HepG2 (cell line): Measurements from ENCODE around the gene CLDN16. TPM values are rescaled to one million over a fixed set of nuclear protein-coding genes. Genes with fewer than 3 reads are reported as not detected.

ENCODE experiments used
- ATAC-seq: fragments of 200-7000 bp; cut with Tn5 transposase; 3 replicates; pipeline ENCODE4 v1.9.1; 2020; ENCODE audit warnings: mild to moderate bottlenecking, moderate library complexity
- BruUV-seq: library from RNA; stranded (reverse); fragments of 400-500 nt; replicated peaks from 2 replicates; lab custom pipeline; 2021; lab: Mats Ljungman, UMichigan
- CTCF ChIA-PET: fragments of 300-600 bp; formaldehyde crosslinking; extraction: SDS; loops from one replicate; lab custom pipeline; 2021; ENCODE audit warnings: low total read pairs, inconsistent platforms, low intra/inter-chr PET ratio; lab: Yijun Ruan, JAX
- POLR2A ChIA-PET: fragments of 350-600 bp; sonication (Branson Sonifier 250); formaldehyde crosslinking; loops from one replicate; lab custom pipeline; 2020; ENCODE audit warnings: antibody characterized with exemption, inconsistent platforms; lab: Yijun Ruan, JAX
- DNase-seq: peaks from one replicate; pipeline ENCODE4 v3.0.0-alpha.2; 2015; ENCODE audit warnings: low spot score
- FAIRE-seq: peaks from 3 replicates; lab custom pipeline; 2011; peaks lifted over from hg19 to GRCh38; lab: Jason Lieb, UNC
- H2AFZ ChIP-seq: one replicate; pipeline ENCODE4 v1.6.1; 2011; ENCODE audit warnings: low read length, inconsistent platforms
- H3K27ac ChIP-seq: fragments of 300-600 bp; 3 replicates; pipeline ENCODE4 v1.8.0; 2011; ENCODE audit warnings: mixed run types, mild to moderate bottlenecking, mixed read lengths, low read length, inconsistent platforms; ENCODE audit not compliant: insufficient read depth; ENCODE audit errors: extremely low read length
- H3K27me3 ChIP-seq, 2 experiments: fragments of 200-600 bp in 1 of 2; 2 replicates in 1 of 2; 3 replicates in 1 of 2; pipeline versions ENCODE4 v1.6.0 to v1.8.0; 2011; ENCODE audit warnings: low read length in 2 of 2, mild to moderate bottlenecking in 2 of 2, moderate library complexity in 2 of 2, inconsistent platforms in 1 of 2; ENCODE audit not compliant: insufficient read depth in 2 of 2, control insufficient read depth in 1 of 2
- H3K36me3 ChIP-seq, 2 experiments: fragments of 200-600 bp in 1 of 2; replicated peaks in 1 of 2; 2 replicates in 1 of 2; 3 replicates in 1 of 2; pipeline versions ENCODE4 v1.5.1 to v1.8.0; 2011; ENCODE audit warnings: low read length in 2 of 2, inconsistent platforms in 1 of 2; ENCODE audit not compliant: insufficient read depth in 2 of 2, control insufficient read depth in 1 of 2
- H3K4me1 ChIP-seq: 2 replicates; pipeline ENCODE4 v1.5.1; 2012; ENCODE audit warnings: low read length, inconsistent platforms; ENCODE audit not compliant: insufficient read depth
- H3K4me2 ChIP-seq: 2 replicates; pipeline ENCODE4 v1.6.0; 2011; ENCODE audit warnings: low read depth, low read length, inconsistent platforms
- H3K4me3 ChIP-seq, 3 experiments: fragments of 200-600 bp in 1 of 3; sonication (generic), shearing (Covaris generic) in 1 of 3; replicated peaks in 1 of 3; 2 replicates each; pipeline ENCODE4 v1.5.1; 2011 to 2016; ENCODE audit warnings: low read length in 3 of 3, inconsistent platforms in 2 of 3, low read depth in 2 of 3, mild to moderate bottlenecking in 2 of 3, control low read depth in 1 of 3, mixed read lengths in 1 of 3; ENCODE audit not compliant: insufficient read depth in 1 of 3
- H3K79me2 ChIP-seq: one replicate; pipeline ENCODE4 v1.6.1; 2011; ENCODE audit warnings: low read length, inconsistent platforms; ENCODE audit not compliant: insufficient read depth
- H3K9ac ChIP-seq: 2 replicates; pipeline ENCODE4 v1.6.0; 2011; ENCODE audit warnings: mild to moderate bottlenecking, low read depth, low read length, inconsistent platforms; ENCODE audit not compliant: insufficient read depth
- H3K9me3 ChIP-seq: 2 replicates; pipeline ENCODE4 v1.5.1; 2012; ENCODE audit warnings: mild to moderate bottlenecking, low read length
- H4K20me1 ChIP-seq: 2 replicates; pipeline ENCODE4 v1.6.0; 2011; ENCODE audit warnings: inconsistent platforms, mild to moderate bottlenecking, low read length, moderate library complexity; ENCODE audit not compliant: insufficient read depth
- CREB3 ChIP-seq: sonication (generic); formaldehyde crosslinking; IDR thresholded peaks from 2 replicates; pipeline ENCODE4 v1.5.0; 2020; ENCODE audit warnings: missing genetic modification reagents
- DMAP1 ChIP-seq: IDR thresholded peaks from 2 replicates; pipeline ENCODE4 v1.6.1; 2016
- GATAD2A ChIP-seq: IDR thresholded peaks from 2 replicates; pipeline ENCODE4 v1.6.1; 2016
- GLI4 ChIP-seq: sonication (generic); formaldehyde crosslinking; IDR thresholded peaks from 2 replicates; pipeline ENCODE4 v1.5.1; 2020; ENCODE audit warnings: missing genetic modification reagents, mild to moderate bottlenecking, moderate library complexity, borderline replicate concordance
- IRF2 ChIP-seq: IDR thresholded peaks from 2 replicates; pipeline ENCODE4 v1.6.1; 2018; ENCODE audit warnings: missing genetic modification reagents, missing compliant biosample characterization
- MXD3 ChIP-seq: IDR thresholded peaks from 2 replicates; pipeline ENCODE4 v1.6.1; 2016; ENCODE audit warnings: mild to moderate bottlenecking, missing biosample characterization, missing genetic modification reagents
- TBL1XR1 ChIP-seq: fragments of 150-350 bp; IDR thresholded peaks from 2 replicates; pipeline ENCODE4 v1.6.1; 2014; ENCODE audit warnings: borderline replicate concordance, low read length; ENCODE audit not compliant: partially characterized antibody
- ZFX ChIP-seq: sonication (generic); formaldehyde crosslinking; IDR thresholded peaks from 2 replicates; pipeline ENCODE4 v1.4.0; 2020; ENCODE audit warnings: mild to moderate bottlenecking, low read depth, missing genetic modification reagents, moderate library complexity
- ZGPAT ChIP-seq: IDR thresholded peaks from 2 replicates; pipeline ENCODE4 v1.6.1; 2016; ENCODE audit warnings: mild to moderate bottlenecking
- WGBS: methylation state at CpG from one replicate; pipeline ENCODE4 v1.1.6; 2017; ENCODE audit warnings: low lambda C conversion rate; 5-methylcytosine and 5-hydroxymethylcytosine counted together
- in situ Hi-C: cut with HindIII; loops from 2 replicates; pipeline ENCODE4 v1.10.0; 2017; ENCODE audit warnings: low pct_unique_long_range_greater_than_20kb; ENCODE audit not compliant: extremely low pct_ligation_motif_present
- intact Hi-C: fragments of 100-400 bp; cut with micrococcal nuclease; formaldehyde crosslinking; loops from one replicate; pipeline ENCODE4 v1.10.0; 2022; ENCODE audit not compliant: unreplicated experiment
- polyA plus RNA-seq, 8 experiments: library from polyadenylated mRNA; depleted of rRNA in 3 of 8; stranded (reverse) in 7 of 8; unstranded in 1 of 8; fragments of >200 nt; fragmentation: Illumina TruSeq in 4 of 8; extraction: Trizol in 4 of 8; gene quantifications; 2 replicates each; pipeline versions ENCODE4 v1.2.1 to v1.2.3, GENCODE V29; 2011 to 2016; ENCODE audit warnings: low read depth in 4 of 8, missing spikeins in 1 of 8, mixed read lengths in 1 of 8; ENCODE audit not compliant: insufficient read depth in 1 of 8
- total RNA-seq, 5 experiments: library from RNA; depleted of rRNA; stranded (reverse); fragments of >200 nt; fragmentation: Illumina TruSeq; extraction: Trizol; gene quantifications; 2 replicates each; pipeline ENCODE4 v1.2.3, GENCODE V29; 2016; ENCODE audit warnings: low read depth in 1 of 5
- TF ChIP-seq, protein P1 (sequence below): sonication (generic); formaldehyde crosslinking; IDR thresholded peaks from 2 replicates; pipeline ENCODE4 v1.8.1; 2023; ENCODE audit warnings: mild to moderate bottlenecking, inconsistent platforms, moderate library complexity, missing genetic modification reagents, borderline replicate concordance
- TF ChIP-seq, protein P2 (sequence below): sonication (generic); formaldehyde crosslinking; conservative IDR thresholded peaks from 2 replicates; pipeline ENCODE4 v1.8.1; 2023; ENCODE audit warnings: missing genetic modification reagents

Gene CLDN16
- total and polyA plus RNA-seq, 2 of the 13 experiments (the other 11 are each of a cell fraction or from before 2014, with no cell fraction given), result 0.13 to 0.24 TPM

DNA sequence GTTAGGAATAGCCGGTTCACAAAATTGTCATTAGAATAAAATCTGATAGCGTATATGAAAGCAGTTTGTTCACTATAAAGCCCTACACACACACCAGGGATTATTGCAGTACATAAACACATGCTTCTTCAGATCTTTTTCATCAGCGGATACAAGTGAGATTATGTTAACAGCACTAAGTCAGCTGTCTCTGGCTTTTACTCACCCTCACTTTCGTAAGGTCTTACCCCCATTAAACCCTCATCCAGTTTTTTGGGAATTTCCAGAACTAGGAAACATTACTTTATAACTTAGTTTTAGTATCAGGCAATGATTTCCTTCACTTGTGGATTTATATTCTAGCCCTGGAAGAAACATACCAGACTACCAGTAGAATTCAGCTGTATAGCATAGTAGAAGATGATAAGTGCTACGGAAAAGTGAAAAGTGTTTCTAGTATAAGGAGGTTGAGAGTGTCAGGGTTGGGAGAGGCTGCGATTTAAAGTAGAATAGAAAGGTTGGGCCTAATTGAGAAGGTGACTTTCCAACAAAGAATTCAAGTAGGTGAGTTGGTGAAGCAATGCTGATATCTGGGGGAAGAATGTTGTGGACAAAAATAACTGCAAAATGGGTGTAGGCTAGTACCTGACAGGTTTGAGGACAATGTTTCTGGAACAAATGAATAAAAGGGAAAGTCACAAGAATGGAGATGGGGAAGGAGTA, 39.0 kb downstream of the CLDN16 start:
- H2AFZ ChIP-seq, result no peak overlapping the region
- intact Hi-C loops, result no loop called here
- in situ Hi-C loops, result no loop called here
- no peak overlapping the region for H3K4me2 ChIP-seq
- POLR2A ChIA-PET, result no interaction called here
- no peak overlapping the region for H3K4me3 ChIP-seq
- FAIRE-seq (no peak), DNase-seq (no peak), ATAC-seq (no peak)
- 75% methylated on average over 6 of the region's 6 CpGs for WGBS
- H3K36me3 ChIP-seq, result no peaks in the 10 kb centered on the region
- no peak overlapping the region for H3K9ac ChIP-seq
- TF ChIP-seq, protein P1, sequence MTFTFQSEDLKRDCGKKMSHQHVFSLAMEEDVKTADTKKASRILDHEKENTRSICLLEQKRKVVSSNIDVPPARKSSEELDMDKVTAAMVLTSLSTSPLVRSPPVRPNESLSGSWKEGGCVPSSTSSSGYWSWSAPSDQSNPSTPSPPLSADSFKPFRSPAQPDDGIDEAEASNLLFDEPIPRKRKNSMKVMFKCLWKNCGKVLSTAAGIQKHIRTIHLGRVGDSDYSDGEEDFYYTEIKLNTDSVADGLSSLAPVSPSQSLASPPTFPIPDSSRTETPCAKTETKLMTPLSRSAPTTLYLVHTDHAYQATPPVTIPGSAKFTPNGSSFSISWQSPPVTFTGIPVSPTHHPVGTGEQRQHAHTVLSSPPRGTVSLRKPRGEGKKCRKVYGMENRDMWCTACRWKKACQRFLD (CRISPR knock-in tag), result no peak
- TF ChIP-seq IRF2 (CRISPR knock-in tag) (no peak), ZGPAT (no peak), TBL1XR1 (no peak)
- CTCF ChIA-PET, result no interaction called here
- no peaks in the 10 kb centered on the region for H3K79me2 ChIP-seq
- BruUV-seq, result no TSS peak
- H4K20me1 ChIP-seq, result no peaks in the 10 kb centered on the region
- no peaks in the 10 kb centered on the region for H3K4me1 ChIP-seq
- no peak overlapping the region for H3K27ac ChIP-seq
- H3K9me3 ChIP-seq, result no peaks in the 10 kb centered on the region
- no peaks in the 10 kb centered on the region for H3K27me3 ChIP-seq

DNA sequence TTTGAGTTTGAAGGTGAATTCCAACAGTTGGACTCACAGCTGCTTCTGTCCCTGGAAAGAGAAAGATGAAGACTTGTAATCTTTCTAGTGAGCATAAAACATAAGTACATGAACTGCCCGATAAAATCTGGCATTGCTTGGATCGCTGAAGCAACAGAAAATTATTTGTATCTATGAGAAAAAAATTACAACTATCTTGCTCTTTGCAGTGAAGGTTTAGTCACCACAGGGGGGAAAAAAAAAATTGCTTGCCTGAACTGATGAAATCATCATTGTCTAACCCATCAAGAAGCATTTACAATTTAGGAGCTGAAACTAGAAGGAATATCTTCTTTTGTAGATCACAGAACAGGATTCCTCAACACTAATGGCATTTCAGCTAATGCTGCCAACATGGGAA, 41.7 kb downstream of the CLDN16 start:
- Histone ChIP-seq H3K4me1 (no peaks in the 10 kb centered on the region), H4K20me1 (no peaks in the 10 kb centered on the region), H3K4me2 (no peak overlapping the region), H3K4me3 (no peak overlapping the region), H3K27ac (no peak overlapping the region), H2AFZ (no peak overlapping the region), H3K79me2 (no peaks in the 10 kb centered on the region), H3K27me3 (no peaks in the 10 kb centered on the region), H3K36me3 (no peaks in the 10 kb centered on the region), H3K9me3 (no peaks in the 10 kb centered on the region), H3K9ac (no peak overlapping the region)
- no peak for TF ChIP-seq GATAD2A (CRISPR knock-in tag)
- no peak for TF ChIP-seq DMAP1 (CRISPR knock-in tag)
- no peak for TF ChIP-seq CREB3
- TF ChIP-seq ZFX (CRISPR knock-in tag), result no peak
- TF ChIP-seq MXD3 (CRISPR knock-in tag), result no peak
- no peak for TF ChIP-seq GLI4 (CRISPR knock-in tag)
- TF ChIP-seq, protein P2, sequence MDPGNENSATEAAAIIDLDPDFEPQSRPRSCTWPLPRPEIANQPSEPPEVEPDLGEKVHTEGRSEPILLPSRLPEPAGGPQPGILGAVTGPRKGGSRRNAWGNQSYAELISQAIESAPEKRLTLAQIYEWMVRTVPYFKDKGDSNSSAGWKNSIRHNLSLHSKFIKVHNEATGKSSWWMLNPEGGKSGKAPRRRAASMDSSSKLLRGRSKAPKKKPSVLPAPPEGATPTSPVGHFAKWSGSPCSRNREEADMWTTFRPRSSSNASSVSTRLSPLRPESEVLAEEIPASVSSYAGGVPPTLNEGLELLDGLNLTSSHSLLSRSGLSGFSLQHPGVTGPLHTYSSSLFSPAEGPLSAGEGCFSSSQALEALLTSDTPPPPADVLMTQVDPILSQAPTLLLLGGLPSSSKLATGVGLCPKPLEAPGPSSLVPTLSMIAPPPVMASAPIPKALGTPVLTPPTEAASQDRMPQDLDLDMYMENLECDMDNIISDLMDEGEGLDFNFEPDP (CRISPR knock-in tag), result no peak
- ChIA-PET CTCF (no interaction called here), POLR2A (no interaction called here)
- WGBS, result 23% methylated on average over 2 of the region's 2 CpGs
- in situ Hi-C loops, result no loop called here
- FAIRE-seq (no peak), DNase-seq (no peak), ATAC-seq (no peak)
- no TSS peak for BruUV-seq
- intact Hi-C loops, result no loop called here
